Trophoblast cell (in vitro differentiated cells and primary cell): ENCODE measurements around the gene GABBR1.

Experiments
- DNase-seq, 2 donors: peaks; one replicate each; pipeline ENCODE4 v3.0.0-alpha.2; 2016
- H2AFZ ChIP-seq: 2 replicates; pipeline ENCODE4 v1.6.1; 2013; ENCODE audit warnings: low read length, moderate library complexity, mild to moderate bottlenecking; ENCODE audit not compliant: insufficient read depth, poor library complexity
- H2AK5ac ChIP-seq: 2 replicates; pipeline ENCODE4 v1.6.1; 2013; ENCODE audit warnings: mild to moderate bottlenecking, low read length
- H2BK120ac ChIP-seq: 2 replicates; pipeline ENCODE4 v1.6.1; 2013; ENCODE audit warnings: low read length, mild to moderate bottlenecking, moderate library complexity; ENCODE audit not compliant: insufficient read depth, poor library complexity
- H2BK12ac ChIP-seq: 2 replicates; pipeline ENCODE4 v1.6.1; 2013; ENCODE audit warnings: mild to moderate bottlenecking, low read length, moderate library complexity
- H2BK5ac ChIP-seq: 2 replicates; pipeline ENCODE4 v1.6.1; 2013; ENCODE audit warnings: low read length, low read depth, moderate library complexity, mild to moderate bottlenecking; ENCODE audit not compliant: poor library complexity
- H3K14ac ChIP-seq: 2 replicates; pipeline ENCODE4 v1.6.1; 2013; ENCODE audit warnings: mild to moderate bottlenecking, low read length
- H3K18ac ChIP-seq: 2 replicates; pipeline ENCODE4 v1.6.1; 2013; ENCODE audit warnings: mild to moderate bottlenecking, low read length
- H3K23ac ChIP-seq: 2 replicates; pipeline ENCODE4 v1.6.1; 2013; ENCODE audit warnings: low read length
- H3K27ac ChIP-seq: 2 replicates; pipeline ENCODE4 v1.5.1; 2013; ENCODE audit warnings: low read depth, mild to moderate bottlenecking, inconsistent platforms, low read length, moderate library complexity
- H3K27me3 ChIP-seq: 2 replicates; pipeline ENCODE4 v1.6.1; 2013; ENCODE audit warnings: inconsistent platforms, mild to moderate bottlenecking, low read length, moderate library complexity; ENCODE audit not compliant: insufficient read depth
- H3K36me3 ChIP-seq, 2 experiments: 1 replicate in 1 of 2; 2 replicates in 1 of 2; pipeline ENCODE4 v1.6.1; 2013; ENCODE audit warnings: low read length in 2 of 2, mild to moderate bottlenecking in 2 of 2, moderate library complexity in 1 of 2; ENCODE audit not compliant: insufficient read depth in 2 of 2, control insufficient read depth in 1 of 2
- H3K4ac ChIP-seq: 2 replicates; pipeline ENCODE4 v1.6.1; 2013; ENCODE audit warnings: low read depth, mild to moderate bottlenecking, low read length, moderate library complexity
- H3K4me1 ChIP-seq, 2 experiments: 1 replicate in 1 of 2; 2 replicates in 1 of 2; pipeline ENCODE4 v1.6.1; 2013; ENCODE audit warnings: low read length in 2 of 2, mild to moderate bottlenecking in 2 of 2, moderate library complexity in 1 of 2; ENCODE audit not compliant: insufficient read depth in 2 of 2, control insufficient read depth in 1 of 2
- H3K4me2 ChIP-seq: 2 replicates; pipeline ENCODE4 v1.6.1; 2013; ENCODE audit warnings: inconsistent platforms, mild to moderate bottlenecking, low read length, moderate library complexity
- H3K4me3 ChIP-seq: 2 replicates; pipeline ENCODE4 v1.5.1; 2013; ENCODE audit warnings: mild to moderate bottlenecking, low read depth, low read length, inconsistent platforms
- H3K79me1 ChIP-seq: one replicate; pipeline ENCODE4 v1.6.1; 2013; ENCODE audit warnings: low read length
- H3K79me2 ChIP-seq: 2 replicates; pipeline ENCODE4 v1.6.1; 2013; ENCODE audit warnings: low read length, mild to moderate bottlenecking; ENCODE audit not compliant: control insufficient read depth, insufficient read depth, poor library complexity
- H3K9ac ChIP-seq: 2 replicates; pipeline ENCODE4 v1.6.1; 2013; ENCODE audit warnings: mild to moderate bottlenecking, low read length
- H3K9me3 ChIP-seq: 2 replicates; pipeline ENCODE4 v1.6.1; 2013; ENCODE audit warnings: low read depth, mild to moderate bottlenecking, control low read depth, inconsistent platforms, low read length; ENCODE audit not compliant: insufficient read depth
- H4K12ac ChIP-seq: 2 replicates; pipeline ENCODE4 v1.6.1; 2013; ENCODE audit warnings: low read depth, mild to moderate bottlenecking, low read length, moderate library complexity
- H4K8ac ChIP-seq: 2 replicates; pipeline ENCODE4 v1.6.1; 2013; ENCODE audit warnings: low read depth, mild to moderate bottlenecking, low read length, moderate library complexity
- H4K91ac ChIP-seq: one replicate; pipeline ENCODE4 v1.6.1; 2013; ENCODE audit warnings: low read depth, mild to moderate bottlenecking, low read length, moderate library complexity
- WGBS: extraction: QIAGEN DNeasy Blood & Tissue Kit; methylation state at CpG from one replicate; pipeline ENCODE4 v1.1.7; 2013; ENCODE audit warnings: missing lambda C conversion rate; ENCODE audit not compliant: insufficient read length, insufficient coverage; ENCODE audit errors: extremely low coverage; 5-methylcytosine and 5-hydroxymethylcytosine counted together

GABBR1 gene

DNA sequence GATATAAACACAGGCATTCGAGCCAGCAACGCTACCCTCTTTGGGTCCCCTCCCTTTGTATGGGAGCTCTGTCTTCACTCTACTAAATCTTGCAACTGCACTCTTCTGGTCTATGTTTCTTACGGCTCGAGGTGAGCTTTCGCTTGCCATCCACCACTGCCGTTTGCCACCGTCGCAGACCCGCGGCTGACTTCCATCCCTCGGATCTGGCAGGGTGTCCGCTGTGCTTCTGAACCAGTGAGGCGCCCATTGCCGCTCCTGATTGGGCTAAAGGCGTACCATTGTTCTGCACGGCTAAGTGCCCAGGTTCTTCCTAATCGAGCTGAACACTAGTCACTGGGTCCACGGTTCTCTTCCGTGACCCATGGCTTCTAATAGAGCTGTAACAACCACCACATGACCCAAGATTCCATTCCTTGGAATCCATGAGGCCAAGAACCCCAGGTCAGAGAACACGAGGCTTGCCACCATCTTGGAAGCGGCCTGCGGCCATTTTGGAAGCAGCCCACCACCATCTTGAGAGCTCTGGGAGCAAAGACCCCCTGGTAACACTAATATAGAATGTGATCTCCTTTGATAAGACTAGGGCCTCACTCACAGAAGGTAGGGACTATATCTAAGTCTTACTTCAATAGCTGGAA, 74.4 kb downstream of the GABBR1 start:
- H3K36me3 ChIP-seq: no peaks in the 10 kb centered on the region

DNA sequence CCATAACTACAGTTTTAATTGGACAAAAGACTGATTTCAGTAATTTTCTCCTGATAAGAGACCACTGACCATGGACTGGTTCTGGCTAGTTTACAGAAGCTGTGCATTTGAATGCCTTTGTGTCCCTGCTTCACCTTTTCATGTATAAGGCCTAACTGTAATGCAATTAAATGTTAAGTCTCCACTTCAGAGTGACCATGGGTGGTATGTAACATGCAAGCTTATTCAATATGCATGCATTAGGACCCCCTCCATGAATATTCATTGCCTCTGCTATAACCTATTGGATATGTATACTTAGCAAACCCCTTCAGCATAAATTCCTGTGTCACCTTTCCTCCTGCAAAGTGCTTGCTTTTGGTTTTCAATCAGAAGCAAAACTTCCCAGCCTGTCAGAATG, 75.7 kb downstream of the GABBR1 start:
- Histone ChIP-seq H3K18ac (no peak overlapping the region), H3K4me1 (peaks cover 3 to 8% of the 10 kb centered on the region in 2 experiments), H3K27me3 (peaks cover 25% of the 10 kb centered on the region), H3K36me3 (no peaks in the 10 kb centered on the region), H2BK12ac (no peak overlapping the region), H4K12ac (no peak overlapping the region), H3K9me3 (peaks cover 9% of the 10 kb centered on the region), H2AK5ac (no peak overlapping the region), H3K79me2 (no peaks in the 10 kb centered on the region), H4K8ac (no peak overlapping the region), H2BK120ac (no peak overlapping the region), H3K4me3 (no peak overlapping the region), H4K91ac (no peak overlapping the region), H2AFZ (no peak overlapping the region), H3K14ac (no peak overlapping the region), H3K27ac (no peak overlapping the region), H3K79me1 (no peaks in the 10 kb centered on the region), H2BK5ac (no peak overlapping the region), H3K23ac (no peak overlapping the region), H3K4ac (no peak overlapping the region), H3K9ac (no peak overlapping the region), H3K4me2 (no peak overlapping the region)
- no peak for DNase-seq

More for the DNA sequence above, 74.4 kb downstream of the GABBR1 start:
- Histone ChIP-seq H3K14ac (no peak overlapping the region), H2AK5ac (no peak overlapping the region), H3K4me1 (peaks cover 0 to 4% of the 10 kb centered on the region in 2 experiments), H3K4me2 (no peak overlapping the region), H3K4ac (no peak overlapping the region), H3K4me3 (no peak overlapping the region), H3K18ac (no peak overlapping the region), H2BK5ac (no peak overlapping the region), H3K27ac (no peak overlapping the region), H3K9ac (no peak overlapping the region), H3K23ac (no peak overlapping the region), H2BK12ac (no peak overlapping the region), H4K91ac (no peak overlapping the region), H4K8ac (no peak overlapping the region), H3K9me3 (peaks cover 6% of the 10 kb centered on the region), H4K12ac (no peak overlapping the region), H3K79me1 (no peaks in the 10 kb centered on the region), H2AFZ (no peak overlapping the region), H3K79me2 (no peaks in the 10 kb centered on the region), H2BK120ac (no peak overlapping the region), H3K27me3 (peaks cover 16% of the 10 kb centered on the region)
- no peak for DNase-seq
- no CpG with 5 or more reads among the region's 22 CpGs for WGBS

DNA sequence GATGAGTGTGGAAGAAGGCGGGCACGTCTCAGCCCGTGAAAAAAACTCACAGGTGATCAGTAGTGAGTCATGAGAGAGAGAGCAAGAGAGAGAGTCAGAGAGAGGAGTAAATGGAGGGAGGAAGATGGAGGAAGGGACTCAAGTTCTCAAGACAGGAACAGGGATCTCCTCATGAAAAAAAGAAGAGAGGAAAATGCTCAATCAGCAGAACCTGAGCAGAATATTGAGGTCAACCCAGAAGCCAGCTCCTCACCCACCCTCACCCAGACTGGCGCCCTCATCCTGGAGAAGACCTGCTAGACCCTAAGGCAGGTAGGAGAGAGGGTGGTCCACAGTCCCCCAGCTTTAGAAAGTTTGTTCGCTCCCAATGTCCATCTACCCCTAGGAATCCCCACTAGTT, 78.2 kb downstream of the GABBR1 start:
- no peak overlapping the region for H3K18ac ChIP-seq
- H2BK5ac ChIP-seq: no peak overlapping the region
- no CpG with 5 or more reads among the region's 5 CpGs for WGBS
- H3K4me2 ChIP-seq: no peak overlapping the region
- H3K4me3 ChIP-seq: no peak overlapping the region
- H3K9ac ChIP-seq: no peak overlapping the region
- DNase-seq: no peak
- no peak overlapping the region for H3K23ac ChIP-seq
- no peak overlapping the region for H2BK120ac ChIP-seq
- H2BK12ac ChIP-seq: no peak overlapping the region
- H3K79me2 ChIP-seq: no peaks in the 10 kb centered on the region
- H3K27ac ChIP-seq: no peak overlapping the region
- peaks cover 25% of the 10 kb centered on the region for H3K27me3 ChIP-seq
- no peaks in the 10 kb centered on the region for H3K36me3 ChIP-seq
- peaks cover 9% of the 10 kb centered on the region for H3K9me3 ChIP-seq
- no peaks in the 10 kb centered on the region for H3K79me1 ChIP-seq
- H3K4me1 ChIP-seq: peaks cover 3 to 8% of the 10 kb centered on the region in 2 experiments
- no peak overlapping the region for H4K12ac ChIP-seq
- no peak overlapping the region for H3K4ac ChIP-seq
- no peak overlapping the region for H3K14ac ChIP-seq
- no peak overlapping the region for H4K8ac ChIP-seq
- H4K91ac ChIP-seq: no peak overlapping the region
- H2AK5ac ChIP-seq: no peak overlapping the region
- H2AFZ ChIP-seq: no peak overlapping the region

DNA sequence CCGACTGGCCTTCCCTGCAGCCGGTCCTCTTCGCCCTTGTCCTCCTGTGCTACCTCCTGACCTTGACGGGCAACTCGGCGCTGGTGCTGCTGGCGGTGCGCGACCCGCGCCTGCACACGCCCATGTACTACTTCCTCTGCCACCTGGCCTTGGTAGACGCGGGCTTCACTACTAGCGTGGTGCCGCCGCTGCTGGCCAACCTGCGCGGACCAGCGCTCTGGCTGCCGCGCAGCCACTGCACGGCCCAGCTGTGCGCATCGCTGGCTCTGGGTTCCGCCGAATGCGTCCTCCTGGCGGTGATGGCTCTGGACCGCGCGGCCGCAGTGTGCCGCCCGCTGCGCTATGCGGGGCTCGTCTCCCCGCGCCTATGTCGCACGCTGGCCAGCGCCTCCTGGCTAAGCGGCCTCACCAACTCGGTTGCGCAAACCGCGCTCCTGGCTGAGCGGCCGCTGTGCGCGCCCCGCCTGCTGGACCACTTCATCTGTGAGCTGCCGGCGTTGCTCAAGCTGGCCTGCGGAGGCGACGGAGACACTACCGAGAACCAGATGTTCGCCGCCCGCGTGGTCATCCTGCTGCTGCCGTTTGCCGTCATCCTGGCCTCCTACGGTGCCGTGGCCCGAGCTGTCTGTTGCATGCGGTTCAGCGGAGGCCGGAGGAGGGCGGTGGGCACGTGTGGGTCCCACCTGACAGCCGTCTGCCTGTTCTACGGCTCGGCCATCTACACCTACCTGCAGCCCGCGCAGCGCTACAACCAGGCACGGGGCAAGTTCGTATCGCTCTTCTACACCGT, 79.5 kb downstream of the GABBR1 start:
- no CpG with 5 or more reads among the region's 83 CpGs for WGBS
- Histone ChIP-seq H3K18ac (no peak overlapping the region), H2AK5ac (no peak overlapping the region), H3K79me2 (no peaks in the 10 kb centered on the region), H2AFZ (no peak overlapping the region), H2BK12ac (no peak overlapping the region), H3K23ac (peak overlapping the region; percentile 43), H4K12ac (no peak overlapping the region), H4K91ac (no peak overlapping the region), H3K79me1 (no peaks in the 10 kb centered on the region), H3K4me1 (peaks cover 3 to 8% of the 10 kb centered on the region in 2 experiments), H2BK5ac (no peak overlapping the region), H3K14ac (no peak overlapping the region), H3K4me3 (peak overlapping the region; percentile 23), H3K27me3 (peaks cover 25% of the 10 kb centered on the region), H3K4ac (no peak overlapping the region), H3K9ac (no peak overlapping the region), H3K27ac (no peak overlapping the region), H4K8ac (no peak overlapping the region), H3K36me3 (no peaks in the 10 kb centered on the region), H3K9me3 (peaks cover 8% of the 10 kb centered on the region), H3K4me2 (peak overlapping the region; percentile 65), H2BK120ac (no peak overlapping the region)
- peak; percentile 15 to 46 for DNase-seq
